K562 (cell line): ENCODE measurements around the gene PARPBP. TPM values are rescaled to one million over a fixed set of nuclear protein-coding genes. Genes with fewer than 3 reads are reported as not detected.

ENCODE experiments used
- GABPB2 ChIP-seq: fragments of 250-450 bp; sonication (Bioruptor Pico); conservative IDR thresholded peaks from 2 replicates; pipeline ENCODE4 v1.5.1; 2021; ENCODE audit warnings: mild to moderate bottlenecking
- HDAC8 ChIP-seq: fragments of 450-650 bp; IDR thresholded peaks from 2 replicates; pipeline ENCODE4 v1.6.1; 2016; ENCODE audit warnings: mild to moderate bottlenecking, missing genetic modification characterization, moderate library complexity, missing compliant biosample characterization
- HMG20B ChIP-seq: fragments of 250-450 bp; sonication (Bioruptor Pico); IDR thresholded peaks from 2 replicates; pipeline ENCODE4 v1.5.0; 2021; ENCODE audit warnings: mild to moderate bottlenecking
- KLF1 ChIP-seq: fragments of 450-650 bp; IDR thresholded peaks from 2 replicates; pipeline ENCODE4 v1.6.1; 2016; ENCODE audit warnings: missing genetic modification characterization, missing compliant biosample characterization
- MITF ChIP-seq: IDR thresholded peaks from 2 replicates; pipeline ENCODE4 v1.6.1; 2014; ENCODE audit warnings: antibody characterized with exemption
- NBN ChIP-seq: fragments of 450-650 bp; IDR thresholded peaks from 2 replicates; pipeline ENCODE4 v1.6.1; 2016; ENCODE audit warnings: low read depth, mild to moderate bottlenecking
- SIN3A ChIP-seq, 2 experiments: fragments of 150-350 bp in 1 of 2; IDR thresholded peaks; 2 replicates each; pipeline ENCODE4 v1.6.1; 2011 to 2016; ENCODE audit warnings: borderline replicate concordance in 2 of 2, low read depth in 2 of 2, low read length in 2 of 2, mild to moderate bottlenecking in 2 of 2, moderate library complexity in 2 of 2; ENCODE audit not compliant: control insufficient read depth in 1 of 2
- TAF9B ChIP-seq: fragments of 450-650 bp; IDR thresholded peaks from 2 replicates; pipeline ENCODE4 v1.6.1; 2018; ENCODE audit warnings: mild to moderate bottlenecking; ENCODE audit not compliant: partially characterized antibody
- TEAD1 ChIP-seq, 2 experiments: fragments of 450-650 bp in 1 of 2; sonication (generic) in 1 of 2; formaldehyde crosslinking; IDR thresholded peaks; 2 replicates each; pipeline versions ENCODE4 v1.4.0 to v1.8.0; 2020 to 2022; ENCODE audit warnings: mild to moderate bottlenecking in 2 of 2, missing genetic modification reagents in 1 of 2
- TFE3 ChIP-seq: fragments of 450-650 bp; formaldehyde crosslinking; IDR thresholded peaks from 2 replicates; pipeline ENCODE4 v1.4.0; 2020; ENCODE audit warnings: mild to moderate bottlenecking, mixed read lengths
- THRB ChIP-seq: fragments of 450-650 bp; formaldehyde crosslinking; conservative IDR thresholded peaks from 2 replicates; pipeline ENCODE4 v1.4.0; 2022; ENCODE audit warnings: mild to moderate bottlenecking, missing genetic modification characterization
- TOE1 ChIP-seq, 2 experiments: fragments of 450-650 bp in 1 of 2; sonication (generic) in 1 of 2; formaldehyde crosslinking in 1 of 2; IDR thresholded peaks; 2 replicates each; pipeline versions ENCODE4 v1.7.1 to v1.8.0; 2016 to 2022; ENCODE audit warnings: borderline replicate concordance in 2 of 2, mild to moderate bottlenecking in 2 of 2, antibody characterized with exemption in 1 of 2, inconsistent platforms in 1 of 2, low read depth in 1 of 2, missing genetic modification reagents in 1 of 2, moderate library complexity in 1 of 2
- ZBTB49 ChIP-seq: sonication (generic); formaldehyde crosslinking; IDR thresholded peaks from 2 replicates; pipeline ENCODE4 v1.8.0; 2022; ENCODE audit warnings: missing genetic modification reagents, mild to moderate bottlenecking, borderline replicate concordance
- ZNF197 ChIP-seq: fragments of 200-800 bp; sonication (Bioruptor generic); IDR thresholded peaks from 2 replicates; pipeline ENCODE4 v1.6.1; 2016; ENCODE audit warnings: low read depth, missing genetic modification characterization, missing compliant biosample characterization
- ZNF277 ChIP-seq: fragments of 250-450 bp; sonication (Bioruptor Pico); IDR thresholded peaks from 2 replicates; pipeline ENCODE4 v1.8.0; 2022; ENCODE audit warnings: inconsistent platforms, mild to moderate bottlenecking, moderate library complexity, borderline replicate concordance
- ZNF785 ChIP-seq: fragments of 250-450 bp; sonication (Bioruptor Pico); IDR thresholded peaks from 2 replicates; pipeline ENCODE4 v1.4.0; 2020; ENCODE audit warnings: mild to moderate bottlenecking
- polyA plus RNA-seq, 8 experiments: library from polyadenylated mRNA; depleted of rRNA in 4 of 8; stranded (reverse) in 5 of 8; unstranded in 3 of 8; fragments of >200 nt; fragmentation: Nextera tagmentation in 2 of 8; fragmentation: Illumina TruSeq in 1 of 8; extraction: Ambion mirVana in 2 of 8; extraction: Trizol in 1 of 8; gene quantifications; 2 replicates each; pipeline versions ENCODE4 v1.2.1 to v1.2.3, GENCODE V29; 2011 to 2014; ENCODE audit warnings: inconsistent platforms in 1 of 8, missing spikeins in 1 of 8
- total RNA-seq, 7 experiments: library from RNA; depleted of rRNA in 6 of 7; stranded (reverse); fragments of >200 nt in 6 of 7; fragmentation: Illumina TruSeq in 2 of 7; extraction: Trizol in 2 of 7; gene quantifications; 2 replicates each; pipeline versions ENCODE4 v1.2.1 to v1.2.3, GENCODE V29; 2011 to 2021; ENCODE audit warnings: low replicate concordance in 1 of 7

Gene PARPBP
- total and polyA plus RNA-seq, 9 of the 15 experiments (the other 6 are each of a cell fraction or from before 2014, with no cell fraction given), result 26.1 to 62.5 (median 49.0) TPM

GRCh38 chr12:102119674-102120563, at the start of gene PARPBP, which contains the start of gene NUP37 (continued):
- no peak for TF ChIP-seq ZBTB49
- 0 out of 2 replicates have a peak, but pooled peaks have one; percentile 61 for TF ChIP-seq TOE1 (IDR thresholded peaks at IDR 0.05; ENCODE audit: borderline replicate concordance)
- TF ChIP-seq TOE1 (CRISPR knock-in tag; IDR thresholded peaks at IDR 0.05; ENCODE audit: borderline replicate concordance, low read depth), result no peak
- TF ChIP-seq THRB, result no peak
- no peak for TF ChIP-seq HMG20B (CRISPR knock-in tag)
- no peak for TF ChIP-seq MITF
- no peak for TF ChIP-seq ZNF197 (CRISPR knock-in tag)
- no peak for TF ChIP-seq GABPB2 (CRISPR knock-in tag)
- peak; percentile 14 to 76; a peak in 1 of 4 replicates for TF ChIP-seq SIN3A (IDR thresholded peaks at IDR 0.05; ENCODE audit: borderline replicate concordance in 2 of 2, control insufficient read depth in 1 of 2, low read depth in 2 of 2, low read length in 2 of 2)
- no peak for TF ChIP-seq ZNF277
- peak in 1 of 2 experiments; percentile 89; a peak in 2 of 4 replicates for TF ChIP-seq TEAD1 (CRISPR knock-in tag; IDR thresholded peaks at IDR 0.05)
- no peak for TF ChIP-seq ZNF785 (CRISPR knock-in tag)
- no peak for TF ChIP-seq TFE3 (CRISPR knock-in tag)
- TF ChIP-seq KLF1 (tag), result no peak
- no peak; the same call in none of the 2 replicates for TF ChIP-seq NBN
- peak; percentile 85 for TF ChIP-seq TAF9B
- TF ChIP-seq HDAC8 (tag), result no peak
